CD4-positive, alpha-beta T cell treated with Interleukin-4 for 1 hour (primary cell): ENCODE data around the gene ST14.
"Not testable (repeated sequence)": the region's sequence is repeated elsewhere in the genome, so short reads cannot be mapped to it uniquely, and the experiment has no call there.

Experiments used
- DNase-seq, 2 donors: peaks; one replicate each; pipeline ENCODE4 v3.0.0-alpha.2; 2020 to 2022

ST14 gene

GRCh38 chr11:130209954-130210854 is 50.6 kb downstream of the ST14 start:
- DNase-seq = peak in 1 of 2 donors; percentile 9

- peak in 1 of 2 donors; percentile 2 for DNase-seq
Measured at GRCh38 chr11:130211144-130211543, 51.6 kb downstream of the ST14 start.

- peak in 1 of 2 donors; percentile 11 for DNase-seq
Measured at GRCh38 chr11:130211781-130212401, 52.3 kb downstream of the ST14 start.

- peak in 1 of 2 donors; percentile 10 for DNase-seq
Measured at GRCh38 chr11:130212431-130212961, 52.9 kb downstream of the ST14 start.

GRCh38 chr11:130213143-130213978 is 53.8 kb downstream of the ST14 start:
- DNase-seq = peak; percentile 64 to 67

- peak in 1 of 2 donors; percentile 5 for DNase-seq
Measured at GRCh38 chr11:130213979-130214281, 54.3 kb downstream of the ST14 start.

GRCh38 chr11:130214861-130215530 is 55.4 kb downstream of the ST14 start:
- DNase-seq = no peak

- DNase-seq = no peak
Measured at GRCh38 chr11:130215531-130216220, 56.1 kb downstream of the ST14 start.

GRCh38 chr11:130216221-130216550 is 56.6 kb downstream of the ST14 start:
- no peak for DNase-seq

GRCh38 chr11:130216591-130217132 is 57.1 kb downstream of the ST14 start:
- DNase-seq = no peak

GRCh38 chr11:130217133-130218031 is 57.8 kb downstream of the ST14 start:
- no peak for DNase-seq

GRCh38 chr11:130218501-130219070 is 59.0 kb downstream of the ST14 start:
- DNase-seq = no peak

GRCh38 chr11:130219148-130219547 is 59.6 kb downstream of the ST14 start:
- no peak for DNase-seq

- no peak for DNase-seq
Measured at GRCh38 chr11:130220311-130221035, 60.9 kb downstream of the ST14 start.

- no peak for DNase-seq
Measured at GRCh38 chr11:130223291-130223971, 63.8 kb downstream of the ST14 start.

GRCh38 chr11:130227373-130227772 is 67.8 kb downstream of the ST14 start:
- DNase-seq = no peak

- not testable (repeated sequence) for DNase-seq
Measured at GRCh38 chr11:130233486-130233885, 73.9 kb downstream of the ST14 start.

- DNase-seq = not testable (repeated sequence)
Measured at GRCh38 chr11:130233888-130234287, 74.3 kb downstream of the ST14 start.

- no peak for DNase-seq
Measured at GRCh38 chr11:130234315-130234714, 74.7 kb downstream of the ST14 start.
